GM23338 (cell line): Measurements from ENCODE around the gene CORO2A. TPM values are rescaled to one million over a fixed set of nuclear protein-coding genes. Genes with fewer than 3 reads are reported as not detected.

ENCODE experiments used
- ATAC-seq: fragments of 200-7000 bp; cut with Tn5 transposase; 3 replicates; pipeline ENCODE4 v1.9.1; 2020
- DNase-seq: peaks from one replicate; pipeline ENCODE4 v3.0.0-alpha.2; 2015; ENCODE audit warnings: low spot score
- H2AFZ ChIP-seq: fragments of 200-600 bp; sonication (generic); 2 replicates; pipeline ENCODE4 v1.8.0; 2016; ENCODE audit warnings: antibody characterized with exemption, mild to moderate bottlenecking, moderate library complexity
- H3F3A ChIP-seq: fragments of 200-600 bp; sonication (generic); replicated peaks from 2 replicates; pipeline ENCODE4 v1.8.0; 2017; ENCODE audit warnings: antibody characterized with exemption, mixed run types, low read depth
- H3K27ac ChIP-seq: fragments of 200-600 bp; sonication (generic); 2 replicates; pipeline ENCODE4 v1.6.1; 2016; ENCODE audit warnings: low read depth
- H3K27me3 ChIP-seq: fragments of 200-600 bp; sonication (generic); 2 replicates; pipeline ENCODE4 v1.8.0; 2016; ENCODE audit warnings: mild to moderate bottlenecking, mixed run types, moderate library complexity; ENCODE audit not compliant: insufficient read depth
- H3K36me3 ChIP-seq: fragments of 200-600 bp; sonication (generic); 2 replicates; pipeline ENCODE4 v1.8.0; 2016; ENCODE audit warnings: mild to moderate bottlenecking; ENCODE audit not compliant: insufficient read depth
- H3K4me1 ChIP-seq: fragments of 200-600 bp; sonication (generic); 2 replicates; pipeline ENCODE4 v1.8.0; 2016; ENCODE audit warnings: mild to moderate bottlenecking, moderate library complexity; ENCODE audit not compliant: insufficient read depth
- H3K4me2 ChIP-seq: fragments of 200-600 bp; sonication (generic); 2 replicates; pipeline ENCODE4 v1.7.1; 2017; ENCODE audit warnings: mixed run types
- H3K4me3 ChIP-seq: fragments of 200-600 bp; sonication (generic); 2 replicates; pipeline ENCODE4 v1.6.1; 2016; ENCODE audit warnings: mixed run types
- H3K79me2 ChIP-seq: fragments of 200-600 bp; sonication (generic); replicated peaks from 2 replicates; pipeline ENCODE4 v1.8.0; 2017; ENCODE audit warnings: mild to moderate bottlenecking; ENCODE audit not compliant: insufficient read depth
- H3K9me2 ChIP-seq: fragments of 200-600 bp; sonication (generic); 2 replicates; pipeline ENCODE4 v1.8.0; 2017; ENCODE audit not compliant: insufficient read depth
- H4K20me1 ChIP-seq: fragments of 200-600 bp; sonication (generic); replicated peaks from 2 replicates; pipeline ENCODE4 v1.8.0; 2017; ENCODE audit warnings: mild to moderate bottlenecking; ENCODE audit not compliant: insufficient read depth
- H3K27ac Mint-ChIP-seq: 2 replicates; pipeline ENCODE4 v1.8.0; 2020; ENCODE audit warnings: inconsistent platforms, mild to moderate bottlenecking, moderate library complexity, mixed read lengths
- H3K27me3 Mint-ChIP-seq: 3 replicates; pipeline ENCODE4 v1.8.0; 2022; ENCODE audit warnings: low read depth, mild to moderate bottlenecking, moderate library complexity, mixed read lengths, inconsistent platforms; ENCODE audit not compliant: insufficient read depth, poor library complexity
- H3K36me3 Mint-ChIP-seq: 3 replicates; pipeline ENCODE4 v1.8.0; 2021; ENCODE audit warnings: low read depth, mild to moderate bottlenecking, inconsistent platforms, moderate library complexity, mixed read lengths
- H3K4me1 Mint-ChIP-seq: 3 replicates; pipeline ENCODE4 v1.8.0; 2020; ENCODE audit warnings: mild to moderate bottlenecking, inconsistent platforms, mixed read lengths
- H3K4me3 Mint-ChIP-seq: 3 replicates; pipeline ENCODE4 v1.8.0; 2021; ENCODE audit warnings: moderate library complexity, mild to moderate bottlenecking, inconsistent platforms, mixed read lengths
- H3K9me3 Mint-ChIP-seq: 3 replicates; pipeline ENCODE4 v1.8.0; 2020; ENCODE audit warnings: moderate library complexity, mild to moderate bottlenecking, inconsistent platforms, mixed read lengths
- CREB1 ChIP-seq: fragments of 250-450 bp; sonication (Bioruptor Pico); IDR thresholded peaks from 2 replicates; pipeline ENCODE4 v1.5.0; 2020; ENCODE audit warnings: low read depth, mild to moderate bottlenecking, moderate library complexity
- CTCF ChIP-seq, 2 experiments: fragments of 200-600 bp in 1 of 2; sonication (generic) in 1 of 2; conservative IDR thresholded peaks; 2 replicates each; pipeline versions ENCODE4 v1.5.1 to v1.6.1; 2016 to 2017; ENCODE audit warnings: antibody characterized with exemption in 2 of 2, low read depth in 2 of 2, mild to moderate bottlenecking in 2 of 2, moderate library complexity in 1 of 2
- ETS1 ChIP-seq: IDR thresholded peaks from 2 replicates; pipeline ENCODE4 v1.6.1; 2016; ENCODE audit warnings: antibody characterized with exemption
- EZH2 ChIP-seq: fragments of 200-600 bp; sonication (generic); IDR thresholded peaks from one replicate; pipeline ENCODE4 v1.8.0; 2017; ENCODE audit warnings: antibody characterized with exemption, mild to moderate bottlenecking, low read depth; ENCODE audit not compliant: unreplicated experiment
- JUNB ChIP-seq: IDR thresholded peaks from one replicate; pipeline ENCODE4 v1.6.1; 2016; ENCODE audit warnings: antibody characterized with exemption; ENCODE audit not compliant: unreplicated experiment
- REST ChIP-seq: IDR thresholded peaks from one replicate; pipeline ENCODE4 v1.6.1; 2018; ENCODE audit warnings: antibody characterized with exemption; ENCODE audit not compliant: unreplicated experiment
- STAT1 ChIP-seq: IDR thresholded peaks from one replicate; pipeline ENCODE4 v1.6.1; 2016; ENCODE audit warnings: antibody characterized with exemption; ENCODE audit not compliant: unreplicated experiment
- ZNF114 ChIP-seq: fragments of 250-450 bp; sonication (Bioruptor Pico); IDR thresholded peaks from 2 replicates; pipeline ENCODE4 v1.5.0; 2020; ENCODE audit warnings: mild to moderate bottlenecking, moderate library complexity
- ZNF462 ChIP-seq: fragments of 250-450 bp; sonication (Bioruptor Pico); IDR thresholded peaks from 2 replicates; pipeline ENCODE4 v1.5.0; 2020; ENCODE audit warnings: mild to moderate bottlenecking, moderate library complexity
- polyA plus RNA-seq: library from polyadenylated mRNA; unstranded; fragments of >200 nt; fragmentation: Nextera tagmentation; extraction: Ambion mirVana; gene quantifications from 2 replicates; pipeline ENCODE4 v1.2.1, GENCODE V29; 2016
- total RNA-seq: library from RNA; depleted of rRNA; stranded (reverse); fragments of >200 nt; shearing (Covaris generic); gene quantifications from 2 replicates; pipeline ENCODE4 v1.2.3, GENCODE V29; 2014

The CORO2A gene
- total and polyA plus RNA-seq, 2 experiments from 2014 or later = 12.9 to 27.6 TPM

- no peak for TF ChIP-seq REST
- TF ChIP-seq STAT1 = no peak
- no peak for TF ChIP-seq ZNF114
- TF ChIP-seq EZH2 = no peak
- TF ChIP-seq CTCF (conservative IDR thresholded peaks at IDR 0.05; ENCODE audit: low read depth in 2 of 2) = no peak
- no peak for TF ChIP-seq JUNB
- no peak for TF ChIP-seq ETS1
These were observed 92.0 kb downstream of the CORO2A start (continued) for GRCh38 chr9:98100456-98100855.

GRCh38 chr9:98099898-98100297 lies 92.5 kb downstream of the CORO2A start:
- no peak for DNase-seq
- H3K4me1 Mint-ChIP-seq = peaks cover 9% of the 10 kb centered on the region
- Histone ChIP-seq H3K4me3 (no peak overlapping the region), H3K27me3 (no peaks in the 10 kb centered on the region), H3K79me2 (no peaks in the 10 kb centered on the region), H3K27ac (no peak overlapping the region), H2AFZ (no peak overlapping the region), H3K4me1 (no peaks in the 10 kb centered on the region), H4K20me1 (no peaks in the 10 kb centered on the region), H3F3A (no peaks in the 10 kb centered on the region), H3K4me2 (no peak overlapping the region), H3K9me2 (no peaks in the 10 kb centered on the region), H3K36me3 (peaks cover 8% of the 10 kb centered on the region; the same call in 1 of the 2 replicates)
- peaks cover 8% of the 10 kb centered on the region for H3K27me3 Mint-ChIP-seq
- ATAC-seq = no peak
- no peak overlapping the region for H3K4me3 Mint-ChIP-seq
- no peak overlapping the region for H3K27ac Mint-ChIP-seq
- no peaks in the 10 kb centered on the region for H3K9me3 Mint-ChIP-seq
- H3K36me3 Mint-ChIP-seq = peaks cover 5% of the 10 kb centered on the region; the same call in 1 of the 3 replicates
- TF ChIP-seq CREB1 (CRISPR knock-in tag) (no peak), REST (no peak), ZNF114 (no peak), ZNF462 (CRISPR knock-in tag) (no peak)
